UCSD-AML1 (cell line): ENCODE data around the gene DEFB121.
"Not testable (repeated sequence)": the region's sequence is repeated elsewhere in the genome, so short reads cannot be mapped to it uniquely, and the experiment has no call there.

Experiments
- DNase-seq: peaks from one replicate; lab custom pipeline; 2025; ENCODE audit not compliant: unreplicated experiment; lab: John Stamatoyannopoulos, UW

The DEFB121 gene

DNA sequence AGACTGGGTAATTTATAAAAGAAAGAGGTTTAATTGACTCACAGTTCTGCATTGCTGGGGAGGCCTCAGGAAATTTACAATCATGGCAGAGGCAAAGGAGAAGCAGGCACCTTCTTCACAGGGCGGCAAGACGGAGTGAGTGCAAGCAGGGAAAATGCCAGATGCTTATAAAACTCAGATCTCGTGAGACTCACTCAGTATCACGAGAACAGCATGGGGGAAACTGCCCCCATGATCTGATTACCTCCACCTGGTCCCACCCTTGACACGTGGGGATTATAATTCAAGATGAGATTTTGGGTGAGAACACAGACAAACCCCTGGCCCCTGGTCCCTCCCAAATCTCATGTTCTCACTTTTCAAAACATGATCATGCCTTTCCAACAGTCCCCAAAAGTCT, 41.7 kb downstream of the DEFB121 start:
- DNase-seq = not testable (repeated sequence)

DNA sequence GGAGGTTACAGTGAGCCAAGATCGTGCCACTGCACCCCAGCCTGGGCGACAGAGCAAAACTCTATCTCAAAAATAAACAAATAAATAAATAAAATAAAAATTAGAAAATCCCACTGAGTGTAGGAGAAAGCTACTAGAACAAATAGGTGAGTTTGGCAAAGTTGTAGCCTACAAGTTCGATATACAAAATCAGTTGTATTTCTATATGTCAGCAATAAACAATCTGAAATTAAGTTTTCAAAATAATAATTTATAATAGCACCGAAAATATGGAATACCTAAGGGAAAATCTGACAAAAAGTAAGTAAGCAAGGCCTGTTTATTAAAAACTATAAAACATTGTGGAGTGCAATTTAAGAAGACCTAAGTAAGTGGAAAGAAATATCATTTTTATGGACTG, 42.7 kb downstream of the DEFB121 start:
- DNase-seq = no peak

DNA sequence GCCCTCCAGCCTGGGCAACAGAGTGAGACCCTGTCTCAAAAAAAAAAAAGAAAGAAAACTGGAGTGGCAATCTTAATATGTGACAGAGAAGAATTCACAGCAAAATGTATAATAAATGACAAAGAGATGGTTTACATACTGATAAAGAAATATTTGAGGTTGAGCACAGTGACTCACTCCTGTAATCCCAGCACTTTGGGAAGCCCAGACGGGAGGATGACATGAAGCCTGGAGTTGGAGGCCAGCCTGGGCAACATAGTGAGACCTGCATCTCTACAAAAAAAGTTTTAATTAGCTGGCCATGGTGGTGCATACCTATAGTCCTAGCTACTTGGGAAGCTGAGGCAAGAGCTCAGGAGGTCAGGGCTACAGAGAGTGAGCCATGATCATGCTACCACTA, 50.0 kb downstream of the DEFB121 start:
- DNase-seq = no peak
